Fibroblast of peridontal ligament (primary cell): Measurements from ENCODE around the gene THSD7B.
"Not testable (repeated sequence)": the region's sequence is repeated elsewhere in the genome, so short reads cannot be mapped to it uniquely, and the experiment has no call there.

Experiments
- DNase-seq: peaks from one replicate; pipeline ENCODE4 v3.0.0-alpha.2; 2010; ENCODE audit errors: extremely low read depth

Gene THSD7B

DNA sequence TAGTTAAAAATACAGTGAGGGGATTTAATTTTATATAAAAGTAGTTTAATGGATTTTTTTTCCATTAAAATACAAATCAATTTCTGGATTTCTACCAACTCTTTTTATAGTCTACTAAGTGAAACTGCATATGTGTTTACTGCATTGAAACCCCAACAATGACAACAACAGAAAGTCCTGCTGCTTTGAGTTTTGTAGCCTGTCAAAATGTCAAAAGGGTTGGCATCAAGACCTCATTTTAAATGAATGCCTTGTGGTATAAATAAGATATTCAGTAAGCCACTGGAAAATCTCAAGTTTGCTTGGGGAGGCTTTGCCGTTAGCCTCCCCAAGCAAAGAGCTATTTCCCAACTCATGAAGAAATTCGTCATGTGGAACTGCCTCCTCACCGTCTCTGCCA lies 758.6 kb downstream of the THSD7B start:
- no peak for DNase-seq

DNA sequence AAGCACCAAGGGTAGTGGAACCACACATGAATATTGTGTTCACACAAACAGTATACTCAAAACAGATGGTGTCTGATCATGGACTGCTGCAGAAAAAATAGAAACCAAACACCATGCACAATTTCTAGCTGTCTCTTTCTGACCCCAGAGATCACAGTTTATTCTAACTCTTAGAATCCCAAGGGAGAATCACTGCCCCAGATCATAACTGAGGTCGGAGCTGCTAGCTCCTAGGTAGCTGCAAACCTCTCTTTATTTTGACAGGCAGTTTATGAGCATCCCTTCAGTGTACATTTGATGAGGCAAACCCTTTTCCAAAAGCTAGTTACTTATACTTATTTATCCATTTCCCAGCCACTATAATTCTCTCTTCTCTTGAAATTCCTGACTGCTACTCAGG lies 759.8 kb downstream of the THSD7B start:
- no peak for DNase-seq

GRCh38 chr2:137525641-137526190 lies 760.4 kb downstream of the THSD7B start:
- DNase-seq = no peak

DNA sequence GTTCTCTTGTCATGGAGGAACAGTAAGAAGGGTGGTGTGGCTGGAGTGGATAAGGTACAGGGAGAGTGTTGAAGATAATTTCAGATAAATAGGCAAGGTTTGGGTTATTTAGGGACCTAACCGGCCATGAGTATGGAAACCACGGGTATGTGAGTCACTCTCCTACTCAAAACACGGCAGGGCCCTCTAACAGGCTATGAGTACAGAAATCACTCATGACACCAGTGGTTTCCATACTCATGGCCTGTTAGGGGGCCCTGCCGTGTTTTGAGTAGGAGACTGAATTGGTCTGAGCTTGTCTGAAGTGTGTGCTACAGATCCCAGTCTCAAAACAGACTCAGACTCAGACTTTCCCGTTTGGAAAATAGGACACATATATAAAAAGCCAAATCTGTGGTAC lies 770.6 kb downstream of the THSD7B start:
- no peak for DNase-seq

- DNase-seq = no peak
Observed at GRCh38 chr2:137539336-137539735, 774.0 kb downstream of the THSD7B start.

DNA sequence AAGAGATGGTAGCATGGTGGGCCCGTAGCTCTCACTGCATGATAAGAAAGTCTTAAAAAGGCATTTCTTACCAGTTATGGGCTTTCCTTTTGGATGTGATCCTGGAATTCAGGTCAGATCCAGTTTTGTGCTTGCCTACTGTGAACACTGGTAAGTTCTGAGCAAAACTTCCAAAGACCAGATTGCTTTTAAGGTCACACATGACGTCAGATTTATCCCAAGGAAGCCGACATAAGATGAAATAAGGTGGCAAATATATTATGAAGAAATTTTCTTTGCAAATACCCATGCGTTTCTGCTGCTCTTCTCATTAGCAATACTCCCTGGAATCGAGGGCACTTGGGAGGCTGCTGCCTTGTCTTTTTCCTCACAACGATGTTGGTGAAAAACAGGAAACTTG lies 782.5 kb downstream of the THSD7B start:
- DNase-seq = no peak

DNA sequence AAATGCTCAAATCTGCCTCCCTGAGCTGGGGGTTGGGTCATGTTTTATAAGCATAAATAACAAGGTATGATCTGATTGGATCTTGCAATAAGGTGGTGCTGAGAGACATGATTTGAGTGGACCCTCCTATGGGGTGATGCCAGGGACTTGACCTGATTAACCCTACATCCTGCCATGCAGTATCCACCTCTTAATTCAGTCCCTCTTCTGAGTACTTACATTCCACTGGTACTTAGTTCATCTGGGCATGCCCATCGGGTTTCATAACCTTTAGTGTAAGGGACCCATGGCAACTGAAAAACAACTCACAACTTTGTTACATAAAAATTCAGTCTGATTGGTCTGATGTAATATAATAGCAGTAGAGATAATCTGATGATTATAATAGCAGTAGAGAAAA lies 801.0 kb downstream of the THSD7B start:
- no peak for DNase-seq

GRCh38 chr2:137570484-137570883 lies 805.1 kb downstream of the THSD7B start:
- no peak for DNase-seq

GRCh38 chr2:137587834-137588233 lies 822.5 kb downstream of the THSD7B start:
- DNase-seq = not testable (repeated sequence)

DNA sequence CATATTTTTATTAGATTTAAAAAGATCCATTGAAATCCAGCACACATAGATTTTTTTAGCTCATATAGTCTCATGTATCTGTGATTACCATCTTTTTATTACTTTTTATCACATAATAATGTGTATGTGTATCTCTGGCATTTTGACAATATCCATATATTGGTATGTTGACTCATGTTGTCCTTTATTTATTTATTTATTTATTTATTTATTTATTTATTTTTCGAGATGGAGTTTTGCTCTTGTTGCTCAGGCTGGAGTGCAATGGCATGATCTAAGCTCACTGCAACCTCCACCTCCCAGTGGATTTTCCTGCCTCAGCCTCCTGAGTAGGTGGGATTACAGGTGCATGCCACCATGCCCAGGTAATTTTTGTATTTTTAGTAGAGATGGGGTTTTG lies 823.2 kb downstream of the THSD7B start:
- not testable (repeated sequence) for DNase-seq

GRCh38 chr2:137590102-137590501 lies 824.8 kb downstream of the THSD7B start:
- DNase-seq = no peak

GRCh38 chr2:137607722-137608318 lies 842.5 kb downstream of the THSD7B start:
- no peak for DNase-seq

GRCh38 chr2:137638932-137639331 lies 873.6 kb downstream of the THSD7B start:
- DNase-seq = no peak

DNA sequence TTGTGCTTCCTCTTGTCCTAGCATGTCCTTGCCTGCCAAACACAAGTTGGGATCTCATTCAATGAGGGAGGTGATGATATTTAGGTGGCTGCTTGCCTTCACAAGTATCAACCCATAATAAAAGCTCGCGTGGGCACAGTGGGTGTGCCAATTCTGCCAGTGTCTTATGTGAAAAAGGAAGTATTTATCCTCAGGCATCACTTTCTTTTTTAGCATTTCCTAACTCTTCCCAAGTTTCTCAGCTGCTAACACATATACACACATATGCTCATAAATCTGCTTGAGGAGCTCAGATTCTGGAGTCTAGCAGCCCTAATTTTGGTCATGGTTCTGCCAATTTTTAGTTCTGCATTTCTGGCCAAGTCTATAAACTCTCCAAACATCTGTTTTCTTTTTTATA lies 879.4 kb downstream of the THSD7B start:
- DNase-seq = no peak

DNA sequence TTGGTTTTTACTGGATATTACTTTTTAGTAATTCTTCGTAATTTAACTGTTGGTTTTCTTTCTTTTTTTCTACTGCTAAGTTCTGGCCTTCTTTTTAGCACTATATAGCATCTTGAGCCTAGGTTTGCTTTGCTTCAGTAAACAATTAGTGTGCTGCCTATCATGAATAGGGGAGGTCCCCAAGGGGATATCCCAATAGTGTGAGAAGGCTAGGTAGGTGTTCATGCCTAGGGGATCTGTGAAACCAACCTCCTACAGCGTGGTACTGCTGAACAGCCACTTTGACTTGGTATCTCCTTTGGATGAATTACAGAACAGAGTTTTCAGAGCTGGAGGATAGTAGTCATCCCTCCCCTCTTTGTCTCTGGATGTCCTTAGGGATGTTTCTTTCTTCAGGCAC lies 888.7 kb downstream of the THSD7B start:
- no peak for DNase-seq

- DNase-seq = no peak
Observed at GRCh38 chr2:137655814-137656213, 890.5 kb downstream of the THSD7B start.

DNA sequence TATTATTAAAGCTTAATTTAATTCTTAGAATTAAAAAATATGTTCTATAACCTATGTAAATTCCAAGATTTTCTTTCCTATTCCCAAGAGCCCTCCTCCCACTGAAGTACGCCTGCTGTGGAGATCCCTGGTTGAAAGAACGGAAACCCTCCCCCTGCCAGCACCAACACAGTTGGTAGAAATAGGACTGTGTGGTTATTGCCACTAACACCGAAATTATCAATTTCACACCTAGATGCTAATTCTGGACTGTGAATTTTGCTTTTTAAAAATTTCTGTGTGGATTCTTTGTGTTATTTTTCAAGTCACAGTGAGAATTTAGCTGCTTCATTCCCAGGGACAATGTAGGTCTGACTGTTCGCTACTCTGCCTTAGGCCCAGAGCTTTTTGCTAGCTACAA lies 893.1 kb downstream of the THSD7B start:
- DNase-seq = no peak

GRCh38 chr2:137659616-137660015 lies 894.3 kb downstream of the THSD7B start:
- DNase-seq = no peak

DNA sequence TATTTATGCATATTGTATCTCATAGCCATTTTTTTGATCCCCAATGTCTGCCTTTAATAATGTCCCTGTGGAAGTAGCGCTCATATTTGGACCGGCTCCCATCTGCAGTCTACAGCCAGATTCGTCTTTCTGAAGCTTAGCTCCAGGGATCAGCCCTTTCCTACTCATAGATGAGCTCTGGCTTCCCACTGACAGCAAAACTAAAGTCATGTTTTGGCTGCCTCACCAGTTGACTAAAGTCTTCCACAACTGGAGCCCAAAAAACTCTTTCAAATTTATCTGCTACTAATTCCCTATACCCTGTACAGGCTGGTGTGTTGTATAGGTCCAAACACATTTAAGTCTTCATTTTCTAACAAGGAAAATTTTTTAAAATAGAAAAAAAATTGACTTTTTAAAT lies 904.8 kb downstream of the THSD7B start:
- DNase-seq = no peak

- no peak for DNase-seq
Observed at GRCh38 chr2:137672989-137673552, 907.7 kb downstream of the THSD7B start.

- DNase-seq = no peak
Observed at GRCh38 chr2:137674991-137675390, 909.6 kb downstream of the THSD7B start.

DNA sequence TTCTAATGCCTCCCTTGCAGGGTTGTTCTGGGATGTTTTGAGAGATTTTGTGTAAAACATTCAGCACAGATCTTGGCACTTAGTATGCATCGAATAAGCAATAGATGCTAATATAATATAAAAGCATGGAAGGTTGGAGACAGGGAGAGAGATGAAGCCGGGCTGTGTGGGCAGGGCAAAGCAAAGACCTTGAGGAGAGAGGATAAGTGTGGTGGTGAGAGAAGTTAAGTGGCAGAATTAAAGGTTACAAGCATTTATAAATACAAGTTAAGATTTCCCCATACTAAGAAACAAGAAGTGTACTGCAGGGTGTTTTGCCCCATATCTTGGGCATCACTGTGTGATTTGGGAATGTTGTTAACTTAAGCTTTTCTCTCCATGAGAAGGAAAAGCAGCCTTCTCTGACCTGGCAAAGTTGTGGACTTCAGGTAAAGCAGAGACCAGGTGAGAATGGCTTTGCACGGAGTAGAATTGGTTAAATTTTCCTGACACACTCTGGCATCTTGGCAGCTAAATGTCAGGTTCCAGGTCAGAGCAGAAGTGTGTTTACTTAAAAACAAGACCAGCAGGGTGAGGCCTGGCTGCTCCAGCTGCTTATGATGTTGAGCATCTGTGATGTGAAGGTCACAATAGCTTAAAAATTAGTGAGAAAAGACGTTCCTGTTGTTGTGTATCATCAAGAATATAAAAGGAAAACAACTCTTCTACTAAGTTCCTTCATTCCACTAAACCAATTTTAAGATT lies 910.4 kb downstream of the THSD7B start:
- no peak for DNase-seq

DNA sequence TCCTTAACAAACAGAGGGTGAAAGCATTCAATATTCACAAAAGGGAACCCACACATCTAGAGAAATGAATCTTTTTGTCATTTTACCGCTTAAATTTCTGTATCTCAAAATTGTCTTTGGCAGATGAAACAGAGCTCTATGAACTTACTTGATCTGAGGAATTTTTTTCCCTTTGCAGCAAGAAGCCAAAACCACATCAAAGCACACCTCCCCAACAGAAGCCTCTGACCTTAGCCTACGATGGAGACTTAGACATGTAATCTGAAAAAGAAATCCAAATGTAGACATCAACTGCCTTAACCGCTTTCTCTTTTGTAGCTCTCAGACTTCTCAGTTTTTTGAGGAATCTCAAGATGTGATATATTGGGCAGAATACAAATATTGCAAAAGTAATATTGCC lies 911.0 kb downstream of the THSD7B start:
- DNase-seq = no peak
